Measurements from ENCODE around the gene TMEM72.

Gene TMEM72

DNA sequence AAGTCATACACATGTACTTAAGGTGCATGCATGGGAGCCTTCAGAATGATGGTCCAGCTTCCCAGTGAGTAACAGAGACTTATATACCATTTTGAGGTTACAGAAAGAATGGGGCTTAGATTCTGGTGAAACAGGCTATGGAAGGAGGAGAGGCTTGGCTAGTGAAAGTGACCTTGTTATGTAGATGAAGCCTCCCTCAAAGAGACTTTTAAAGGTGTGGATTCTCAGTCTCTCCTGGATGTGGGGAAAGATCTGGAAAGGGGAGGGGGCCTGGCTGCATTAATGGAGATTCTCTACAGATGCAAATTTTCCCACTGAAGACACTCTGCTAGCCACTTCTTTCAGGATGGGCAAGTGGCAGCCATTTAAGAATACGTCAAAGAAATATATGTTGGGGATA lies 54.0 kb downstream of the TMEM72 start:
- TF ChIP-seq GATA2 (IDR thresholded peaks at IDR 0.05; ENCODE audit: low read depth, low read length) (no peak), GATA3 (IDR thresholded peaks at IDR 0.05; ENCODE audit: low read depth, low read length) (no peak)

DNA sequence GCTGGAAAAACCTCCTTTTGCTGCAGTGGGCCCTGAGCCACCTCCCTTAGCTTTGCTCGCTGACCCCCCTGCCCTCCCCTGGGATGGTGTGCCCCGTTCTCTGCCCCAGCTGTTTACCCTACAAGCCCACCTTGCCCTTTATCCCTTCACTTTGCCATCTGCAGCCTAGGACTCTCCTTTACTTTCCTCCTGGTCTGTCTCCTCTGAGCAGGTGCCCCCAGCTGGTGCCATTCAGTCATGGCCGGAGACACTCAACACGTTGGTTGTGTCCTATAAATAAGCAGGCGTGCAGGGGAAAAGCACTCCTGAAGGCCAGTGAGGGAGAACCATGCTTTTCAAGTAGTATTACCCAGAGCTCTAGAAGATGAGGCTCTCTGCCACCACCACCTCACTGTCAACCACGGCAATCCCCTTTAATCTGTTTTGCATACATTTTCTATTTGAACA lies 54.5 kb downstream of the TMEM72 start:
- TF ChIP-seq GATA2 (IDR thresholded peaks at IDR 0.05; ENCODE audit: low read depth, low read length) (no peak), GATA3 (IDR thresholded peaks at IDR 0.05; ENCODE audit: low read depth, low read length) (no peak)

DNA sequence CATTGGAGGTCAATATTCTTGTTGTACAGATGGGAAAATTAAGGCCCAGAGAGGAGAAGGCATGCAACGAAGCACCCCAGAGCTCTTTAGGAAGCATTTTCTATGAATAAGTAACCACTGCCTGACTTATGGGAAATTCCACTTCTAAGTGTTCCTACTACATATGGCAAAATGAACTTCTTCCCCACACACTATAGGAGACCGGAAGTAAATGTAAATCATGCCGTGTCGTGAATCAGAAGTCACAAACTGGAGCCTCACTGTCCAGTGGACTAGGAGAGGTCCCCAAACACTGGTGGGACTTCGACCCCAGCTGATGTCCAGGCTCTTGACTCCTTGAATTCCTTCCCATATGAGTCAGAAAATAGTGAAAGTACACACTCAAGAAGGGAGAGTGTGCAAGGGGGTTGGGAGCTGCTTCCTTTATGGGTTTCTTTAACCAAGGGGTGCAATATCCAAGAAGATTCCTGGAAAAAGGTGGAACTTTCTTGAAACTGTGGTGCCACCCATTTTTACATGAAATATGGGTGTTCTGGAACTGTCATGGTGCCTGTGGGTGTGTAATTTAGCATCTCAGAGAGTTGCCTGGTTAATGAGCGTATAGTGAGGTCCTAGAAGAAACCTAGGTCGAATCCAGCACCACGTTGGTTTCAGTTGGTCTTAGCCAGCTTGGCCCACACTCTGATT lies 55.1 kb downstream of the TMEM72 start:
- TF ChIP-seq GATA2 (IDR thresholded peaks at IDR 0.05; ENCODE audit: low read depth, low read length) (no peak), GATA3 (IDR thresholded peaks at IDR 0.05; ENCODE audit: low read depth, low read length) (no peak)

DNA sequence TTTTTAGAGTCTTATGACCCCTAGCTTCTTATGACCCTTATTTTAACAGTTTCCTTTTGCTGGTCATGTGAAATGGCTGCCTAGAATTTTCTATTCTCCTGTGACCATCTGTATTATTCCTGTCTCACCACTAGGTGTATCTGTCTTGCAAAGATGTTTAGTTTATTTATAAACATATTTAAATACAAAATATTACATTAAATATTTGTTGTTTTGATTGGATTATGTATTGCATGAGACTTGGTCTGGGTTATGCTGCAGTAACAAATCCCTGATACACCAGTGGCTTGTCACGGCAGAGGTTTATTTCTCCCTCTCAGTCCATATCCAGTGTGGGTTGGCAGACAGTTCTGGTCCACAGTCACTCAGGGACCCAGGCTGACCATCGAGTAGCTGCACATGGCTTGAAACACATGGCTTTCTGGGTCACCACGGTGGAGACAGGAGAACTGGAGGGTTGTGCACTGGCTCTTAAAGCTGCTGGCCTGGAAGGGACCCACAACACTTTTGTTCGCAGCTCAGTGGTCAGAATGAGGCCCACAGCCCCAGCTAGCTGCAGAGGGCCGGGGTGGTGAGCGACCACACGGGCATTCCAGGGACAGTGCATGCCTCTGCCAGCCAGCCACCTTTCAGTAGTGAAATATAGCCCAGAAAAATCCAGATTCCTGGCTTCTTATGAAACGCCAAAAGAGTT lies 55.8 kb downstream of the TMEM72 start:
- no peak for TF ChIP-seq GATA2 (IDR thresholded peaks at IDR 0.05; ENCODE audit: low read depth, low read length)

DNA sequence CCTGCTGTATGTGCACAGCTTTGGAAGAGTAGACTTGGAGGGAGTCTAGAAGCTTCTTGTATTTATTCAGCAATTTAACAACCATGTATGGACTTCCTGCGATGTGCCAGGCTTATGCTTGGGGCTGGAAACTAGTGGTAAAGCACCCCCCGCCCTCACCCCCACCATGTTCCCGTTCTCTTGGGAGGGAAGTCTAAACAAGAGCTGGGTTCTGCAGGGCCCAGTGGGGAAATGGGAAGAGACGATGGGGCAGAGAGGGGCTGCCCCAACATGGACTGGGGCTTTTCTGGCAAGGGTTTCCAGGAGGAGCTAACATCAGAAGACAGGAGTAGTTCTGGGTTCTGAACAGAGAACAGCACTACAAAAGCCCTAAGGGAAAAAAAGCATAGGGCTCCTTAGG lies 56.5 kb downstream of the TMEM72 start:
- TF ChIP-seq GATA2 (IDR thresholded peaks at IDR 0.05; ENCODE audit: low read depth, low read length) (no peak), GATA3 (IDR thresholded peaks at IDR 0.05; ENCODE audit: low read depth, low read length) (no peak)

DNA sequence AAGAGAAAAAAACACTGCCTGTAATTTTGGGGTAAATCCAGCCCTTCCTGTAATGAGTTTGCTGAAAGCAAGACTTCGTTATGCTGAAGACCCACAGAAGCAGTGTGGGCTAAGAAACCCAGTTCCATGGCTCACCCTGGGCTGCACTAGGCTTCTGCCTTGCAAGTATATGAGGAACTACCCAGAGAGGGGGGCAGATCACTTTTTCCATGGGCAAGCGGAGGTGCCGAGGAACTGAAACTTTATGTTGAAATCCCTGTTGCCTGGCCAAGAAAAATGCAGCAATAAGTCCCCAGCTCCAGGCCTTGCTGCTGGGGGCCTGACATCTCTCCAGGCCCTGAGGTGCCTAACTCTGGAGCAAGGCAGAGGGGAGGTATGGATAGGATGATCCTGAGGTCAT lies 57.0 kb downstream of the TMEM72 start:
- TF ChIP-seq GATA2 (IDR thresholded peaks at IDR 0.05; ENCODE audit: low read depth, low read length) = no peak
- no peak for TF ChIP-seq GATA3 (IDR thresholded peaks at IDR 0.05; ENCODE audit: low read depth, low read length)

DNA sequence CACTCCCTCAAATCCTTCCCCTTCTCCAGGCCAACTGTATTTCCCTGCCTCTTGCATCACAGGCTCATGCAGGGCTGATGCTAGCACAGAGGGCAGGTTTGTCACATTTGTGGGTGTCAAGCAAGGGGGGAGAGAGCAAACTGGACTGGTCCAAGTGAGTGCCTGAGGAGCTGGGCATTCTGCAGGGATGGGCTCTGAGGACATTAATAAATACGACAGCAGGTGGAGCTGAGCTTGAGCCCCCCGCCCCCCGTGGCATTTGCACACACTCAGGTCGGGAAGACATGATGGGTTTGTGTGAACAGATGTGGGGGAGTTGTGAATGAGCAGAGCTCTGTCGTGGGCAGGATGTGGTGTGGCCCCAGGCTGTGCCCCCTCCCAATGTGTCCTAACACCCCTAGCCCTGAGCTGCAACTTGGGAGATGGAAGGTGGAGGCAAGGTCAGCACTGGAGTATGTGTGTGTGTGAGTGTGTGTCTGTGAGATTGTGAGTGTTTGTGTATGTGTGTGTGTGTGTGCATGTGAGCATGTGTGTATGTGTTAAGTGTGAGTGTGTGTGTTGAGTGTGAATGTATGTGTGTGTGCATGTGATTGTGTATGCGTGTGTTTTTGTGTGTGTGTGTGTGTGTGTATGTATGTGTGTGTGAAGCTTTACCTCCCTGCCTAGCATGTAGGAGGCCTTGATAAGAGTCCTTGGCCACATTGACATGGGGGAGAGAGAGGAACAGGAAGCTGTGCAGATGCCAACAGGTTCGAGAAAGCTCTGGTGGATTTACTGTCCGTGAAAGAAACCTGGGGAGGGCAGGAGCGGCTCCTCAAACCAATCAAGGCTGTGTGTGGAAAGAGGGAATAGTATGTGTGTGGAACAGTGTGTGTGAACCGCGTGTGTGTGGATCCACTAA lies 57.6 kb downstream of the TMEM72 start:
- TF ChIP-seq GATA3 (IDR thresholded peaks at IDR 0.05; ENCODE audit: low read depth, low read length) (no peak), GATA2 (IDR thresholded peaks at IDR 0.05; ENCODE audit: low read depth, low read length) (no peak)

DNA sequence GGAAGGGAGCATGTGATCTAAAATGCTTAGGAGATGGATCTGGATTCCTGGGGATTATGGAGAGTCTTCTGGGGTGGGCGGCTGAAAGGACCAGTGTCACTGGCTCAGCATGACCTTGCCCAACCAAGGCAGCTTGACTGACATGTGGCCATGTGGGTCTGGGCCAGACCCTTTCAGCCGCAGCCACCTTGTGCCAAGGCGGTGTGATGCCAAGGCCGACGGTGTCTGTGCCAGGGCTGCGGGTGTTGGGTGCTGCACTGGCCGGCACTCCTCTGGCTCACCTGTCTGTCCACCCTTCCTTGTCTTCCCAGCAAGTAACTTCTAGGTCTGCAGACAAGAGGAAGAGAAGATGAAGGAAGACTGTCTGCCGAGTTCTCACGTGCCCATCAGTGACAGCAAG lies 58.7 kb downstream of the TMEM72 start:
- no peak for TF ChIP-seq GATA3 (IDR thresholded peaks at IDR 0.05; ENCODE audit: low read depth, low read length)

DNA sequence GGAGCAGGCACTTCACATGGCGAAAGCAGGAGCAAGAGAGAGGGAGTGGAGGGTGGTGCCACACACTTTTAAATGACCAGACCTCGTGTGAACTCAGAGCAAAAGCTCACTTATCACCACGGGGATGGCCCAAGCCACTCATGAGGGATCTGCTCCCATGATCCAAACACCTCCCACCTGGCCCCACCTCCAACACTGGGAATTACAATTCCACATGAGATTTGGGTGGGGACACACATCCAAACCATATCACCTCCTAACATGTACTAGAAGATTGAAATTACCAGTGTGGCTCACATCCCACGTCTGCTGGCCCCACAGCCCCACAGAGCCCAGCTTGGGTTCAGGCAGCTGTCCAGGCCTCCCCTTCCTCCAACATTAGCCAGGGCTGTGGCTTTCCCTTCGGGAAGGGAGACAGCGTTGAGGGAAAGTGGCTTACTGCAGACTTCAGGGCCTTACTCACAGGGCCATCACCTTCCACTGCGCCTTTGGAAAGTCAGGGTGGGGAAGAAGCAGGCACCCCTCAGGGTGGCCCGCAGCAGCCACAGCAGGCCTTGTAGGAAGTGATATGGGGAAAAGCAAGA lies 59.8 kb downstream of the TMEM72 start:
- TF ChIP-seq GATA2 (IDR thresholded peaks at IDR 0.05; ENCODE audit: low read depth, low read length) (no peak), GATA3 (IDR thresholded peaks at IDR 0.05; ENCODE audit: low read depth, low read length) (no peak)

DNA sequence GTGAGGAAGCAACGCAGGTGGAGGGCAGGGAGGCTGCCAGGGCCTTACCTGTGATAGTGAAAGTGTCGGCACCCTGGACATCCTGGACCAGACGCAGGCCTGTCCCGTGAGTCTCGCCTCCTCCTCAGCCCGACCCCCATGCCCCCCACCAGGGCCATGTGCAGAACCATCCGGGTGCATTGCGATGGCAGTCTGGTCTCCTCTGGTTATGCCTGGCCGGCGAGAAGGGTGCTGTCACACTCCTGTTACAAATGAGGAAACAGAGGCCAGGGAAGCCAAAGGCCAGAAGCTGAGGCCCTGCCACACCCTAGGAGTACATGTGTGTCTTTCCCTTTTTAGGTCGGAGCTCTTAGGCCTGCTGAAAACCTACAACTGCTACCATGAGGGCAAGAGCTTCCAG lies 60.3 kb downstream of the TMEM72 start:
- TF ChIP-seq GATA2 (IDR thresholded peaks at IDR 0.05; ENCODE audit: low read depth, low read length) (no peak), GATA3 (IDR thresholded peaks at IDR 0.05; ENCODE audit: low read depth, low read length) (no peak)

DNA sequence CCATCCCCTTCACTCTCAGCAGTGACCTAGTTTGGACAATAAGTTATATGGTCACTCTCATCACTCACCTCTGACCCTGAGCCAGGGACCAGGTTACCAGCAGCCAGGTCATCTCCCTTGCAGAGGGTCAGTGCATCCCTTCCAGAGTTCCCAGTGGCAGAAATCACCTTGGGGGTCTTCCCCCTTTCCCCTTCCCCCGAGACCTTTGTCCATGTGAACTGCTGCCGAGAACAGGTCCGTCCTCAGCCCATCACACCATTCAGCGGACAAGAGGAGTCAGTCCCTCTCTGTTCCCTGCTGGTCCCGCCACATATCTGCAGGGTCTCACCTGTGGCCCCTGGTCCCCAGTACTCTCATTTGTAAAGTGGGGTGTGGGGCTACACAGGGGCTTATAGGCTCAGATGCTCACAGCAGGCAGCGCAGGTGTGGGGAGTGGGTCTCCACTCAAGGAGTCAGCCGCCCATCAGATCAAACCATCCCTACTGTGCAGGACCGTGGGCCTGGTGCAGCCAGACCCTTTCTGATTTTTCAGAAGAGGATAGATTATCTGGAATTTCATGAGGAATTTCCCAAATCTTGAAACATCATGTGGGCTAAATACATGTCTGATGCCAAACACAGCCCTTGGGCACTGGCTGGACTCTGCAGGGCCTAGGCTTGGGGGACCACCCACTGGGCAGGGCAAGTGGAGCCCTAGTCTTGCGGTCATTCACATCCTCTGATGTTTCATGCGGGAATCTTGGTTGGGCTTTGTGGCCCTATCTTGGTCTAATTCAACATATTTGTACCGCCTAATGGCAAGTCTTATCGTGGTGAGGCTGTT lies 61.0 kb downstream of the TMEM72 start:
- TF ChIP-seq GATA3 (IDR thresholded peaks at IDR 0.05; ENCODE audit: low read depth, low read length) (no peak), GATA2 (IDR thresholded peaks at IDR 0.05; ENCODE audit: low read depth, low read length) (no peak)

DNA sequence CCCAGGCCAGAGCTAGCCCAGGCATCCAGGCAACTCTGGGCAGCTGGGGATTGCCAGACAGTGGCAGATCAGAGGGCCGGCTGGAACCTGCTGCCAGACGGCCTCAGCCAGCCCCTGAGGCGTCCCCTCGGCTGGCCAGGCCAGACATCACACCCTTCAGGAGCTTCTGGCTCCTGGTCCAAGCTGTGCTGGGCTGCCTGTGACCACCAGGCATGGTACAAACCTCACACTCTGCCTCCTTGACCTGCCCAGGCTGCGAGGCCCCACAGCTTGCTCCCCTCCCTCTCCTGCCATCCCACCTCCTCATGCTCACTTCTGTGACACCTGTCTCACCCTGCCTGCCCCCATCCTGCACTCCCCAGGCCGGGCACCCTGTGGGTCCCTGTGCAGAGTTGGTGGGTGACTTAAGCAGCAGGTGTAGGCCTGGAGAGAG lies 61.8 kb downstream of the TMEM72 start:
- TF ChIP-seq GATA3 (IDR thresholded peaks at IDR 0.05; ENCODE audit: low read depth, low read length) = no peak
- TF ChIP-seq GATA2 (IDR thresholded peaks at IDR 0.05; ENCODE audit: low read depth, low read length) = no peak

DNA sequence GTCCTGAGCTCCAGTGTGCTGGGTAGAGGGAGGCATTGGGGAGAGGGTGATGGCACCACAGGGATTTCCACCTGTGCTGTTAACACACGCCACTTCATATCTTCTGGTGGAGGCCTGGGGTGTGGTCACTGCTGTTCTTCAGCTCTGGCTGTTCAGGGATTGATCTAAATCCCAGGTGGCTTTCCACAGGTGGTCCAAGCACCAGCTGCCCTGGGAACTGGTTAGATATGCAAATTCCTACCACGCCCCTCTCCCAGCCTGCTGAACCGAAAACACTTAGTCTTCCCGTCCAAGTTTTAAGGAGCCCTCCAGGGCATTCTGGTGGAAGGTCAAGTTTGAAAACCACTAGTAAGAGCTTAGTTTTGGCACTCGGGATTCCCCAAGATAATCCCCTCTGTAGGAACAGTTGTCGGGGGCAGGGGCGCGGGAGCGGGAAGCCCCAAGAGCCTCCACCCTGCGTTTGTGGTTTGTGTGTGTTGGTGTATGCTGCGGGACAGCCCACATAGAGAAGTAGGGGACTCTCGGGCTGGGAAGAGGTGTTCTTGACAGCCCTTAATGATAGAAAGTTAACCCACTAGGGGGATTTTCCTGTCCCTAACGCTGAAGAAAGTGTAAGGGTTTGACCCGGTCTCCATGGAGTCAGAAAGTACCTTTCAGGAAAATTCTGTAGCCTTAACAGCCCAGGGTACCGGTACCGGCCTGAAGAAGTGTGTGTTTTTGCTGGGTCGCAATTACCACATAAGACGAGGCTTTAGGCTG lies 62.4 kb downstream of the TMEM72 start:
- TF ChIP-seq GATA2 (IDR thresholded peaks at IDR 0.05; ENCODE audit: low read depth, low read length) = no peak
- no peak for TF ChIP-seq GATA3 (IDR thresholded peaks at IDR 0.05; ENCODE audit: low read depth, low read length)

All from SH-SY5Y (cell line).